Ammon's horn (tissue), 1 donor: ENCODE data around the gene SPG7.
A peak's percentile ranks its signal among the peaks of the same experiment; 100 is the strongest.

ENCODE experiments used
- DNase-seq: peaks from one replicate; pipeline ENCODE4 v3.0.0-alpha.2; 2016; ENCODE audit warnings: low spot score

The SPG7 gene

DNA sequence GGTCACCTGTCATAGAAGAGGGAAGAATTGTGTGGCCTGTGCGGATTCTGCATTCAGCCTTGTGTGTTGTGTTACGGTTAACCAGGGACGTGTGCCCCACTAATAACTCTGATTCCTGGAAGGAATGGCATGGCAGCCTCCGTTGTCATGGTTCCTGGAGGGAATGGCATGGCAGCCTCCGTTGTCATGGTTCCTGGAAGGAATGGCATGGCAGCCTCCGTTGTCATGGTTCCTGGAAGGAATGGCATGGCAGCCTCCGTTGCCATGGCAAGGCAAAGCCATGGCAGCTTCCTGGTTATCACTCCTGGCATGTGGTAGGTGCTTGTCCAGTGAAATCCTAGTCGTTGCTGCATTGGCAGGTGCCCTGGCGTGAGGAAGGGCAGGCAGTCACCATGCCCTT lies 8.9 kb downstream of the SPG7 start:
- peak; percentile 21 for DNase-seq

DNA sequence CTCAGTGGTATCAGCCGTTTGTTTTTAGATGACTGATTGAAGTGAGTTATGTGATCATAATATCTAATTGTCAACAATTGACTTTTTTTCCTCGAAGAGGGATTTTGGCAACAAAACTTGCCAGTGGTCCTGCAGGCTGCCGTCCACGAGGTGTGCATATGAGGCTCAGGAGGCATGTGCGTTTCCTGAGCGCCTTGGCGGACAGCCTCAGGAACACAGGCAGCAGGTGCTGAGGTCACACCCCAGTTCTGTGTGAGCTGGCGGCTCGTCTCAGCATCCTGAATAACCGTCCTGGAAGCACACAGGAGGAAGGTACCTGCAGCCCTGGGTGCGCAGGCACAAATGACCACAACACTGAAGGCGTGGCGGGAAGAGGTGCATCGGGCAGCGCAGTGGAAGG lies 11.7 kb downstream of the SPG7 start:
- DNase-seq: no peak

DNA sequence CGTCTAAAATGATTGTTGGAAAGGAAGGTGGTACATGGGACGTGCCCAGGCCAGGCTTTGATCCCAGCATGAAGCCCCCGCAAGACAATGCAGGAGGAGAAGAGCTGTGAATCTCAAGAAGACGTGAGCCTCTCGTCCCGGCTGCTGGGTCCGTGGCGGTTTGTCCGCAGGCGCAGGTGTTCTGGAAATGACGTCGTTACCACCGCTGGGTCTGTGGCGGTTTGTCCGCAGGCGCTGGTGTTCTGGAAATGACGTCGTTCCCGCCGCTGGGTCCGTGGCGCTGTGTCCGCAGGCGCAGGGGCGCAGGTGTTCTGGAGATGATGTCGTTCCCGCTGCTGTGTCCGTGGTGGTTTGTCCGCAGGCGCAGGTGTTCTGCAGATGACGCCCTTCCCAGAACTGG lies 14.1 kb downstream of the SPG7 start:
- no peak for DNase-seq

DNA sequence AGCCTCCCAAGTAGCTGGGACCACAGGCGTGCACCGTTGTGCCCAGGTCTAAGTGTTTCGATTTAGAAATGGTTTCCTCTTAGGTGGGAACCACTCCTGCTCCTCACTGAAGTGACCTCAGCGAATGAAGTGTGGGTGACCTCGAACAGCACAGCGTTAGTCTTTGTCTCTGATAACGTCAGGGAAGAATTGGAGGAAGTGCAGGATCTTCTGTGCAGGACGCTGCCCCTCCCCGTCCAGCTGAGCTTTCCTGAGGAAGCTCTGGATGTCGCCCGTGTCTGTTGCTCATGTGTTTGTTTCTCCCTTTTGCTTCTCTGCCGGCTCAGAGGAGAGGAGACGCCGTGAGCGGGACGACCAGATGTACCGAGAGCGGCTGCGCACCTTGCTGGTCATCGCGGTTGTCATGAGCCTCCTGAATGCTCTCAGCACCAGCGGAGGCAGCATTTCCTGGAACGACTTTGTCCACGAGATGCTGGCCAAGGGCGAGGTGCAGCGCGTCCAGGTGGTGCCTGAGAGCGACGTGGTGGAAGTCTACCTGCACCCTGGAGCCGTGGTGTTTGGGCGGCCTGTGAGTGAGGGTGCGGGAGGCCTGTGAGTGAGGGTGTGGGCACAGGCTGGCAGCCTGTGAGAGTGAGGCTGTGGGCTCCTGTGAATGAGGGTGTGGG lies 15.6 kb downstream of the SPG7 start:
- DNase-seq: no peak

DNA sequence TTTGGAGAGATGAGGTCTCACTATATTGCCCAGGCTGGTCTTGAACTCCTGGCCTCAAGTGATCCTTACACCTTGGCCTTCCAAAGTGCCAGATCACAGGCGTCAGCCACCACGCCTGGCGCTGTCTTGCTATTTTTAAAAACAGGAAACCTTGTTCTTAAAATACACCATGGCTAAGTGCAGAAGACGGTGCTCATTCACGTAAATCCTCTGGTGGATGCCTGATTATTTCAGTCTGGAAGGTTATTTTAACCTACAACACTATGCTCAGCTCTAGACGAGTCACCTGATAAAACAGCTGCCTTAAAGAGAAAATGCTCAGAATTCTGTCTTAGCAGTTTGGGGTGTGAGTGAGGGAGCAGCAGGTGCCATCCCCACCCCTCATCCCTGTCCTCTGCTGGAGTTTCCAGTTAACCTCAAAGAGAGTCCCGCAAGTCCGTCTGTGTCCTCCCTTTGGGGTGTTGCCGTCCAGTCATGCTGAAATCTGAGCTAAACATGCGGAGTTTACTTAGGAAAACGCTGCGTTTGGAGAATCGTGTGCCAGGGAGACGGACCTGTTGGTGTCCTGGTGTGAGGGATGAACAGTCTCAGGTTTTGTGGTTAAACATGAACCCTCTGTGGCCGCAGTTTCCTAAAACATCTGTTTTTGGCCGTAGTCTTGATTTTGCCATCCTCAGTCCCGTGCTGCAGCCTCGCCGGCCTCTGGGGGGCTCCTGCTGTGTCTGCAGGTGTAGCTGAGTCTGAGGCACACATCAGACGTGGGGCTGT lies 17.1 kb downstream of the SPG7 start:
- DNase-seq: no peak

DNA sequence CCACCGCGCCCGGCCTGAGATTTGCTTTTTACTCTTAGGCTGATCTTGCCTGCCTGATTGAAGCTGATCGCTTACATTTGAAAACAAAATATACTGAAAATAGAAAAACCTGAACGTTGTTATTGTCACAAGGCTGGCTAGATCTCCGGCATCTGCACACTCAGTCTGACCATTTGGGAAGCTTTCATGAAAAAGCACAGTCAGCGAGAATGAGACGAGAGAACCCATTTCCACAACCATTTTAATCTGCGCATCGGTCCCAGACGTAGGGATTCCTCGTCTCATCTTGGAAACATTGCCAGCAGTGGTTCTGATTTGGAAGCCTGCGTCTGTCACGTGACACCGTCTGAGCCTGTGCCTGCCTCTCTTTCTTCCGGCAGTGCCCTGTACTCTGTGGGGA lies 20.9 kb downstream of the SPG7 start:
- no peak for DNase-seq

DNA sequence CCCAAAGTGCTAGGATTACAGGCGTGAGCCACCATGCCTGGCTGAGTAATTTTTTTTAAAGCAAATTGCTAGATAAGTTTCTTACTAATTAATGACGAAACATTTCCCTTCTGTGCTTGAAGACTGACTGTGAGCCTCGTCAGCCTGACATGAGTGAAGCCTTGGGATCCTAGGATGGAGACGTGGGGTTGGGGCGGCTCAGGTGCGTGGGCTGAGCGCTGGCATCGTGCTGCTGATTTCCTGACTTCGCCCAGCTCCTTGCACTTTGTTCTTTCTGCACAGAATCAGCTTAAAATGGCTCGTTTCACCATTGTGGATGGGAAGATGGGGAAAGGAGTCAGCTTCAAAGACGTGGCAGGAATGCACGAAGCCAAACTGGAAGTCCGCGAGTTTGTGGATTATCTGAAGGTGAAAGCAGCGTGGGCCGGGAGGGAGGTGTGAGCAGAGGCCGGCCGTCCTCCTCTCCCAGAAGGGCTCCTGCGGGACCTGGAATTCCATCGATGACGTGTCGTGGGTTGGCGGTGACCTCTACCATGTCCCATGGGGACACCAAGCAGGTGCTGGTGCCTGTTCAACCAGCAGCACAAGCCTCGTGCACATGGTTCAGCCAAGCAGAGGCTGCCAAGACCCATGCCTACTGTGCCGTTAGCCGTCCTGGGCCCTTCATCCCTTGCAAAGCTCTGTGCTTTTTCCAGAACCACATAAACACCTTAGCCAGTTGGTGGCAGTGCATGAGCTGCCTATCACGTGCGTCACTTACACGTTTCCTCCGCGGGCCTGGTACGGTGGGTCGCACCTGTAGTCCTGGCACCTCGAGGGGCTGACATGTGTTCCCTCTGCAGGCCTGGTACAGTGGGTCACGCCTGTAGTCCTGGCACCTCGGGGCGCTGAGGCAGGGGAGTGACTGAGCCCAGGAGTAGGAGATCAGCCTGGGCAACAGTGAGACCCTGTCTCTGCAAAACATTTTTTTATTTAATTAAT lies 22.5 kb downstream of the SPG7 start:
- no peak for DNase-seq

DNA sequence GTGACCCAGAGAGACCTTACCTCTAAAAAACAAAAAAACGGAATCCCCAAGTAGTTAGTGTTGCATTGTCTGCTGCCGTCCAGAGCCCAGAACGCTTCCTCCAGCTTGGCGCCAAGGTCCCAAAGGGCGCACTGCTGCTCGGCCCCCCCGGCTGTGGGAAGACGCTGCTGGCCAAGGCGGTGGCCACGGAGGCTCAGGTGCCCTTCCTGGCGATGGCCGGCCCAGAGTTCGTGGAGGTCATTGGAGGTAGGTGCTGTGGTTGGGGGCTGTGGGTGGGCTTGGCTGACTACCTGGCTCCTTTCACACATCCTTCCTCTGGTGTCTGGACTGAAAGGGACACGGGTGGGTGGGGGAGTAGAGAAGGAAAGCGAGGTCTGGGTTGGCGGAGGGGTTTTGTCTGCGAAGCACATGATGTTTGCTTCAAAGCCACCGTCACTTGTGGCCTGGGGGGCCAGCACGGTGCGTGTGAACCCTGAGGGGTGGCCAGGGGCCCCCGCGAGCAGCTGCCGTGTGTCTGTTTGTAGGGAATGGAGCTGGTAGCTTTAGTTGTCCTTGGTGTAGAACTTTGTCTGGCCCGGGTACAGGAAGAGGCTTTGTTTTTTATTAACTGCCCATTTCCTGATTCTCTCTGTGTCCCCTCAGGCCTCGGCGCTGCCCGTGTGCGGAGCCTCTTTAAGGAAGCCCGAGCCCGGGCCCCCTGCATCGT lies 23.8 kb downstream of the SPG7 start:
- no peak for DNase-seq

DNA sequence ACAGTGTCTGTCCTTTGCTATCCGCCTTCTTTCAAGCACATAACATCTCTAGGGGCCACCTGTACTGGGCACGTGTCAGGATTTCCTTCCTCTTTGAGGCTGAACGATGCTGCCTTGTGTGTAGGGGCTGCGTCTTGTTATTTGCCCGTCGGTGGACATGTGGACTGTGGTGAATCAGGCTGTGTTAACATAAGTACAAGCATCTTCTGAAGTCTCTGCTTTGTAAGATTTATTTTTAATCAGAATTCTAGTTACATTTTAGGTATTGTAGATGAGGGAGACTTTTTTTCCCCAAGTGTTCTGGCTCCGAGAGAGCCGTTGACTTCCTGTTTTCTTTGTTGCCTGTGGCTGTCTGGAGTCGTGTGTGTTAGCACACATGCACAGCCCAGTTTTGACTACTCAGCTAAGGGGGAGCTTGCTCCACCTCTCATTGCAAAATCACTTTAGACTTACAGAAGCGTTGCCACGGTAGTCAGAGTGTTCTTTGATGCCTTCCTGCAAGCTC lies 26.1 kb downstream of the SPG7 start:
- DNase-seq: peak; percentile 77

DNA sequence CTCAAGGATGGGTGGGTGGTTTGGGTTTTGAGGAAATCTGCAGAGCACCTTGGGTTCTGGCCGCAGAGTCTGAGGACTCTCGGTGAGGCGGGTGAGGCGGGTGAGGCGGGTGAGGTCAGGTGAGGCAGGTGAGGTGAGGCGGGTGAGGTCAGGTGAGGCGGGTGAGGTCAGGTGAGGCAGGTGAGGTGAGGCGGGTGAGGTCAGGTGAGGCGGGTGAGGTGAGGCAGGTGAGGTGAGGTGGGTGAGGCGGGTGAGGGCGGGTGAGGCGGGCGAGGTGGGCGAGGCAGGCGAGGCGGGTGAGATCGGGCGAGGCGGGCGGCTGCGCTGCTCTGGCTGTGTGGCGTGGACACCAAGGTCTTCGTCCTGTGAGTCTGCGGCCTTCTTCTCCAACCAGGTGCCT lies 28.2 kb downstream of the SPG7 start:
- no peak for DNase-seq

DNA sequence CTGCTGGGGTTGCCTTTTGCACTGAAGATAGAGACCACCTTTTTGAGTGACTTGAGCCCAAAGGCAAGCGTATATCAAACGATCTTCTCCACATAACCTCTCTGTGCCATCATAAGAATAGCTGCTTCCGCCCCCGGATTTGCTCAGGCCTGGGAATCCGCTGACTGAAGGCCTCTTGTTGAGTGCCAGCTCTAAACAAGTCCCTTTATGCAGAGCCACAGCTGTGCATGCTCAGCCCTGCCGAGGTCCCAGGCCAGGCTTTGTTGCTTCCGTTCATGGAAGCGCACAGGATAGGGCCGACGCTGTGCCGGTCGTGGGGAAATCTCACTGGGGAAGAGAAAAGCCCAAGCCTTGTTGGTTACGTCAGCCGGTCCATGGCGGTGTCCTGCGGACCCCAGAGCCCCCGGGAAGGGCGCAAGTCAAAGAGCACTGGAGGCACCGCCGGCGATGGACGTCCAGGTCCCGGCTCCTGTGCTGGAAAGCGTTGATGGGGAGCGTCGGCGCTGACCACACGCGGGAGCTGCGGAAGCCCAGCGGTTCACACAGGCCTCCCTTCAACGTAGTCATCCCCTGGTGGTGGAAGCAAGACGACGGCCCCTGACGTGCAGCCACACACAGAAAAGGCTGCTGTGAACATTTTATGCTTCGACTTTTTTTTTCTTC lies 28.8 kb downstream of the SPG7 start:
- peak; percentile 87 for DNase-seq

DNA sequence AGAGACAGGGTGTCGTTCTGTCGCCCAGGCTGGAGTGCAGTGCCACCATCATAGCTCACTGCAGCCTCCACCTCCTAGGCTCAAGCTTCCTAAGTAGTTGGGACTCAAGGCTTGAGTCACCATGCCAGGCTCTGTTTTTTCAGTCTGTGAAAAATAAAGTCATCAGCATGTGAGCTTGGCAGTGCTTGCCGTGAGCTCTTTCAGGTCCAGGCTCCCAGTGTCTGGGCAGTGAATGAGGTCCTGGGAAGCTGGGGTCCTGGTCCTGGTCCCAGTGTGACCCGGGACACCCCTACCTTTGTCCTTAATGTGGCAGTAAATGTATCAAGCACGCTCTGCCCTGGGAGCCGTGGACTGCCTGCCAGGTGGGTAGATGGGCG lies 29.3 kb downstream of the SPG7 start:
- no peak for DNase-seq

DNA sequence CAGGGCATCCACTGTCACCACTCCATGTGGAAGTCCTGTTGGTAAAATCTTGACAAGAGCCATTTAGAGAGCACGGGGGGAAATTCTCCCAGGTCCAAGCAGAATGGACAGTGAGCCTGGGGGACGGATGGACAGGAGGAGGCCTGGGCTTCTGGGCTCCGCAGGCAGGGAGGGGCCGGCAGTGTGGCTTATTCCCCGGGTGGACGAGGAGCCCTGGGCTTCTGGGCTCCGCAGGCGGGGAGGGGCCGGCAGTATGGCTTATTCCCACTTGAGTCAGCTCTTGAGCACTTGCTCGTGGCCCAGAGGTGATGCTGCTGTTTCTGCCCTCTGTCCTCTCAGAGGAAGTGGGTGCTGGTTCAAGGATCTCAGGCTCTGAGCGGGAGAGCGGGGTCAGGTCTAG lies 30.1 kb downstream of the SPG7 start:
- no peak for DNase-seq

DNA sequence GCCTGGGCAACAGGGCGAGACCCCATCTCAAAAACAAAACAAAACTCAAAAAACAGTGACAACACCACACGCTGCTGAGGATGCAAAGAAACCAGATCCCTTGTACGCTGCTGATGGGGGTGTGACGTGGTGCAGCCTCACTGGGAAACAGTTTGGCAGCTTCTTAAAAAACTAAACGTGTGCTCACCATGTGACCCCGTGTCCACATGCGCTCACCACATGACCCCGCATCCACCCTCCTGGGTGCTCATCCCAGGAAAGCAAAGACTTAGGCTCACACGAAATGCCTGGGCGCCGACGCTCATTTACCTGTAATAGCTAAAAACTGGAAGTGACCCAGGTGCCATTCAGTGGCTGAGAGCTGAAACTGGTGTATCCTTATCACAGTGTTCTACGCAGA lies 32.4 kb downstream of the SPG7 start:
- no peak for DNase-seq

DNA sequence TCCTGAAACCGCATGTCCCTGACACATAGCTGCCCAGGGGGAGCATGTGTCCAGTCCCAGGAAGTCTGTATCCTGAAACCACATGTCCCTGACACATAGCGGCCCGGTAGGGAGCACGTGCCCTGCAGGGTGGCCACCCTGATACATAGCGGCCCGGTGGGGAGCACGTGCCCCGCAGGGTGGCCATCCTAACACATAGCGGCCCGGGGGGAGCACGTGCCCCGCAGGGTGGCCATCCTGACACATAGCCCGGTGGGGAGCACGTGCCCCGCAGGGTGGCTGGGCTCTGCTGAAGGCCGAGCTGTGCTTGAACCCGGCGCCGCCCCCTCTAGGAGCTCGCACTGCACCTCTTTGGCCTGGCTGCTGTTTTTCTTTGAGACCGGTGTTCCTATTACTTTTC lies 33.6 kb downstream of the SPG7 start:
- DNase-seq: no peak

DNA sequence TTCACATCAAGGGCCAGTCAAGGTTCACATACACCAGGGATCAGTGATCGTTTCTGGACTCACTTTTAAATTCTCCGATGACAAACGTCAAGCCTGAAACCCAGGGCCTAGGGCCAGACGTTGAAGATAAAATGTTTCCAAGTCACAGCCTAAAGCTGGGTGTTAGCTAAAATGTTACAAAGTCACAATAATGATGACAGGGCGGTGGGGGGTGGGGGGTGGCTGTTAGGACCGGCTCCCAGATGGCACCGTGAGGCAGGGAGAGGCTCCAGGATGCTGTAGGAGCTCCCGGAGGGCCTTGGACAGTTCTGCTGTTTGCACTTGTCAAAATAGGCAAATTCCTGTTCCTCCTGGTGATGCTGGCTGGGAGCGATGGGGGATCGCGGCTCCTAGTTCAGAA lies 35.9 kb downstream of the SPG7 start:
- DNase-seq: no peak

DNA sequence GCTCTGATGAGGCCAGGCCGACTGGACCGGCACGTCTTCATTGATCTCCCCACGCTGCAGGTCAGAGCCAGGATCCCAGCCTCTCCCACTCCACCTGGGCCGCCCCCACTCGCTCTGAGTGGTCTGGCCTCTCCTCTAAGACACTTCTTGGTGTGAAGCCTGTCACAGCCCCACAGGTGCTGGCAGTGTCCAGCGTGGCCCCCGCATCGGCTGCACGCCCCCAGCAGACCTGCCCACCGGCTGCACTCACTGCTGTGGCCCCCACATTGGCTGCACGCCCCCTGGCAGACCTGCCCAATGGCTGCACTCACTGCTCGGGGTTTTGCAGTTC lies 36.5 kb downstream of the SPG7 start:
- no peak for DNase-seq

DNA sequence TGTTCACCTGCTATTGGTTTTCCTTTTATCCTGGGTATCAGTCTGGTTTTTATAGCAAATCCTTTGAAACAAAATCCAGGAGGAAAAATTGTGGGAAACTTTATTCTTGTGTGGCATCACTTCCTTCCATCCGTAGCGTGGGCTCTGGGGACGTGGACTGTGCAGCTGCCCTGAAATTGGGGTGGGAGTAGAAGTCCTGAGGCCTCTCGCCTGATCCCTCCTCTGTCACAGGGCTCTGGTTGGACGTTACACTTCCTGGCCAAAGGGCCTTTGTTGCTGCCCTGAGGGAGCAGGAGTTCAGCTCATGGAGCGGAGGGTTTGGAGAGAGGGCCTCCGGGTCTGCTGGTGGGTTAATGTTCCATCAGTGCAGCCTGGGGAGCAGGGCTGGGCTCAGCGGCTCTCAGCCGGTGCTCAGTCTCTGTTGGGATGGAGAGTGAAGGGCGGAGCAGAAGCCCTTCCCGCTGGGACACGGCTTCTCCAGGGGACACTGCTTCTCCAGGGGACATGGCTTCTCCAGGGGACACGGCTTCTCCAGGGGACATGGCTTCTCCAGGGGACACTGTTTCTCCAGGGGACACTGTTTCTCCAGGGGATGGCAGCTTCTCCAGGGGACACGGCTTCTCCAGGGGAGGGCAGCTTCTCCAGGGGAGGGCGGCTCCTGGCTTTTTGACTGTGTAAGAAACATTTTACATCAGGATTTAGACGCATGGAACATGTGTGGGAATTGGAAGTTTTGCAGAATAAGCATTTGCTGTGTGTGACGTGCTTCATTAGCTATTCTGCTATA lies 37.0 kb downstream of the SPG7 start:
- DNase-seq: no peak

DNA sequence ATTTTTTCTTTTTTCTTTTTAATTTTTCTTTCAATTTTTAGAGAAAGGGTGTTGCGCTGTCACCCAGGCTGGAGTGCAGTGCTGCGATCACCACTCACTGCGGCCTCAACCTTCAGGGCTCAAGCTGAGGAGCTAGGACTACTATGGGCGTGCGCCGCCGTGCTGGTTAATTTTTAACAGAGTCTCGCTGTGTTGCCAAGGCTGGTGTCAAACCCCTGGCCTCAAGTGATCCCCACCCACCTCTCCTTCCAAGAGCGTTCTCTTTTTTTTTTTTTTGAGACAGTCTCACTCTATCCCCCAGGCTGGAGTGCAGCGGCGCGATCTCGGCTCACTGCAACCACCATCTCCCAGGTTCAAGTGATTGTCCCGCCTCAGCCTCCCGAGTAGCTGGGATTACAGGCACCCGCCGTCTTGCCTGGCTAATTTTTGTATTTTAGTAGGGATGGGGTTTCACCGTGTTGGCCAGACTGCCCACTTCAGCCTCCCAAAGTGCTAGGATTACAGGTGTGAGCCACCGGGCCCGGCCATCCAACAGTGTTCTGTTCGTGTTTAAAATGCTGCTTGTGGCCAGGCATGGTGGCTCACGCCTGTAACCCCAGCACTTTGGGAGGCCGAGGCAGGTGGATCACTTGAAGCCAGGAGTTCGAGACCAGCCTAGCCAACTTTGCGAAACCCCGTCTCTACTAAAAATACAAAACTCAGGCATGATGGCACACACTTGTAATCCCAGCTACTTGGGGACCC lies 37.8 kb downstream of the SPG7 start:
- no peak for DNase-seq

DNA sequence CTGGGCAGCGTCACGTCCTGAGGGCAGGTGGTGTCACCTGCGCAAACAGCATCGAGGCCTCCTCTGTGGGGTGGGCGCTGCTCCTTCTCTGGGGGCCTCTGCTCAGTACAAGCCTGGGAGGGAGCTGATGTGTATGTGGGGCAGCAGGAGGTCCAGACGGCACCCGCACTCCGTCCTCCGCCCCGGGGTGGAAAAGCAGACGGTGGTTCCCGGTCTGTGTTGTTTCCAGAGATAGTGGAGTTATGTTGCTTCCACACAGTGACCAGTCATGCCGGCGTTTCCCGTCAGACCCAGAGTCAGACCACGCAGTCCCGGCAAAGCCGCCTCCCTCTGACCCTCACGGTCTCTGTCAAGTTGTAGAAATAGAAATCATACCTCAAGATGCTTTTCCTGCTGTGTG lies 38.6 kb downstream of the SPG7 start:
- no peak for DNase-seq
